Natural killer cell (primary cell): ENCODE data around the gene NAP1L1. TPM values are rescaled to one million over a fixed set of nuclear protein-coding genes. Genes with fewer than 3 reads are reported as not detected.

Source experiments
- ATAC-seq, 3 donors: fragments of 150-1000 bp in 2 of 3; fragments of 200-7000 bp in 1 of 3; cut with Tn5 transposase; 1 replicate in 1 of 3; 2 replicates in 2 of 3; pipeline ENCODE4 v1.10.0; 2021; ENCODE audit warnings: mild to moderate bottlenecking in 2 of 3, moderate library complexity in 2 of 3
- DNase-seq, 2 donors: peaks; one replicate each; pipeline versions ENCODE4 v3.0.0 to v3.0.0-alpha.2; 2013 to 2021; ENCODE audit warnings: mixed read lengths in 1 of 2
- H3K27ac ChIP-seq: one replicate; pipeline ENCODE4 v1.5.1; 2013; ENCODE audit warnings: mild to moderate bottlenecking, low read length
- H3K27me3 ChIP-seq: one replicate; pipeline ENCODE4 v1.6.1; 2013; ENCODE audit warnings: low read length; ENCODE audit not compliant: control insufficient read depth, insufficient read depth
- H3K36me3 ChIP-seq: one replicate; pipeline ENCODE4 v1.6.1; 2013; ENCODE audit warnings: low read length; ENCODE audit not compliant: control insufficient read depth, insufficient read depth
- H3K4me1 ChIP-seq: one replicate; pipeline ENCODE4 v1.6.1; 2013; ENCODE audit warnings: low read length; ENCODE audit not compliant: control insufficient read depth, insufficient read depth
- H3K4me3 ChIP-seq: one replicate; pipeline ENCODE4 v1.5.1; 2013; ENCODE audit warnings: low read length
- H3K9me3 ChIP-seq: one replicate; pipeline ENCODE4 v1.6.1; 2013; ENCODE audit warnings: low read length; ENCODE audit not compliant: control insufficient read depth, insufficient read depth
- H3K27ac Mint-ChIP-seq, 2 donors: one replicate each; pipeline ENCODE4 v1.8.0; 2022; ENCODE audit warnings: mild to moderate bottlenecking in 2 of 2, mixed read lengths in 2 of 2, moderate library complexity in 1 of 2
- H3K27me3 Mint-ChIP-seq, 2 donors: one replicate each; pipeline ENCODE4 v1.8.0; 2022; ENCODE audit warnings: low read depth in 2 of 2, mixed read lengths in 2 of 2
- H3K36me3 Mint-ChIP-seq: one replicate; pipeline ENCODE4 v1.8.0; 2022; ENCODE audit warnings: mixed read lengths
- H3K4me1 Mint-ChIP-seq, 2 donors: one replicate each; pipeline ENCODE4 v1.8.0; 2022; ENCODE audit warnings: mixed read lengths in 2 of 2
- H3K4me3 Mint-ChIP-seq: one replicate; pipeline ENCODE4 v1.8.0; 2022; ENCODE audit warnings: mild to moderate bottlenecking, moderate library complexity, mixed read lengths
- H3K9me3 Mint-ChIP-seq, 2 donors: one replicate each; pipeline ENCODE4 v1.8.0; 2022; ENCODE audit warnings: mixed read lengths in 2 of 2
- CTCF ChIP-seq: fragments of 200-600 bp; IDR thresholded peaks from one replicate; pipeline ENCODE4 v1.8.0; 2022; ENCODE audit warnings: antibody characterized with exemption
- WGBS: methylation state at CpG from one replicate; pipeline ENCODE4 v1.1.7; 2013; ENCODE audit warnings: missing lambda C conversion rate; ENCODE audit not compliant: insufficient coverage; 5-methylcytosine and 5-hydroxymethylcytosine counted together
- intact Hi-C: fragments of 100-400 bp; cut with micrococcal nuclease; formaldehyde crosslinking; loops from one replicate; pipeline ENCODE4 v1.14.2; 2022
- total RNA-seq, 4 donors: library from RNA; stranded (reverse); fragments of 120-200 nt in 1 of 4; gene quantifications; one replicate each; pipeline versions ENCODE4 v1.2.3 to v1.2.4, GENCODE V29; 2013 to 2022

NAP1L1 gene
- total RNA-seq, 3 donors from 2014 or later (not counting 1 experiment from before 2014, with no cell fraction given): 264 to 431 (median 286) TPM

GRCh38 chr12:76006028-76006925 lies 78.2 kb downstream of the NAP1L1 start:
- TF ChIP-seq CTCF: no peak
- 91% methylated on average over 7 of the region's 9 CpGs for WGBS
- no peaks in the 10 kb centered on the region for H3K27me3 ChIP-seq
- no peaks in the 10 kb centered on the region for H3K4me1 ChIP-seq
- no peaks in the 10 kb centered on the region for H3K9me3 ChIP-seq
- H3K27ac Mint-ChIP-seq: no peak overlapping the region
- H3K4me1 Mint-ChIP-seq: no peaks in the 10 kb centered on the region
- H3K27me3 Mint-ChIP-seq: peaks cover 0 to 10% of the 10 kb centered on the region in 2 donors
- no peak for ATAC-seq
- no peak for DNase-seq
- H3K9me3 Mint-ChIP-seq: no peaks in the 10 kb centered on the region
- no peaks in the 10 kb centered on the region for H3K36me3 ChIP-seq
- intact Hi-C loops: no loop called here
- H3K27ac ChIP-seq: no peak overlapping the region
- no peak overlapping the region for H3K4me3 Mint-ChIP-seq
- H3K36me3 Mint-ChIP-seq: no peaks in the 10 kb centered on the region
- H3K4me3 ChIP-seq: no peak overlapping the region

GRCh38 chr12:76003355-76003638 lies 81.2 kb downstream of the NAP1L1 start:
- H3K4me1 Mint-ChIP-seq: no peaks in the 10 kb centered on the region
- H3K9me3 ChIP-seq: no peaks in the 10 kb centered on the region
- 100% methylated on average over 2 of the region's 2 CpGs for WGBS
- H3K27ac Mint-ChIP-seq: no peak overlapping the region
- no peaks in the 10 kb centered on the region for H3K4me1 ChIP-seq
- H3K4me3 ChIP-seq: no peak overlapping the region
- ATAC-seq (no peak), DNase-seq (no peak)
- H3K27ac ChIP-seq: no peak overlapping the region
- H3K36me3 ChIP-seq: no peaks in the 10 kb centered on the region
- H3K9me3 Mint-ChIP-seq: no peaks in the 10 kb centered on the region
- no peak for TF ChIP-seq CTCF
- H3K27me3 Mint-ChIP-seq: peaks cover 0 to 10% of the 10 kb centered on the region in 2 donors
- intact Hi-C loops: no loop called here
- H3K36me3 Mint-ChIP-seq: no peaks in the 10 kb centered on the region
- no peaks in the 10 kb centered on the region for H3K27me3 ChIP-seq
- H3K4me3 Mint-ChIP-seq: no peak overlapping the region

- Histone ChIP-seq H3K27me3 (no peaks in the 10 kb centered on the region), H3K27ac (no peak overlapping the region), H3K9me3 (no peaks in the 10 kb centered on the region), H3K4me3 (no peak overlapping the region), H3K36me3 (no peaks in the 10 kb centered on the region), H3K4me1 (no peaks in the 10 kb centered on the region)
- H3K27me3 Mint-ChIP-seq: peaks cover 0 to 10% of the 10 kb centered on the region in 2 donors
- intact Hi-C loops: no loop called here
- no CpG with 5 or more reads among the region's 1 CpG for WGBS
- ATAC-seq (no peak), DNase-seq (no peak)
- H3K4me3 Mint-ChIP-seq: no peak overlapping the region
- no peaks in the 10 kb centered on the region for H3K9me3 Mint-ChIP-seq
- no peak for TF ChIP-seq CTCF
- no peaks in the 10 kb centered on the region for H3K4me1 Mint-ChIP-seq
- no peaks in the 10 kb centered on the region for H3K36me3 Mint-ChIP-seq
- H3K27ac Mint-ChIP-seq: no peak overlapping the region
Observed at GRCh38 chr12:76002598-76003354, 81.7 kb downstream of the NAP1L1 start.
